ENCODE measurements around the gene ISY1.
"Not testable (repeated sequence)": the region's sequence is repeated elsewhere in the genome, so short reads cannot be mapped to it uniquely, and the experiment has no call there.

DNA sequence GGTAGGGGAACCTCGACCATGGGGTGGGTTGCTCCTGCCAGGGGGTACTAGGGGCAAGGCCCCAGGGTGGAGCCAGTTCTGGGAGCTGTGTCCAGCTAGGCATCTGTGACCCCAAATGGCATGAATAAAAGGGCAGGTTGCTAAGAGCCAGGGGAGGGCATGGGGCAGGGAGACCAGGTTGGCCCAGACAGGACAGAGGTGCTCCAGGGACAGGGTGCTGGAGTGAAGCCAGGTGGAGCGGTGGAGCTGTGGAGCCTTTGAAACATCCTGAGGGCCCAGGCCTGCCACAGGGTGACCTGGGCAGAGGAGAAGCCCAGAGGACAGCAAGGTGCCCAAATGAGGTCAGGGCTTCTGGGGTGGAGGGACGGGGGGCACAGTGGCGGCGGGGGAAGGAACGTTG, 72.6 kb downstream of the ISY1 start:
- TF ChIP-seq, protein P1, sequence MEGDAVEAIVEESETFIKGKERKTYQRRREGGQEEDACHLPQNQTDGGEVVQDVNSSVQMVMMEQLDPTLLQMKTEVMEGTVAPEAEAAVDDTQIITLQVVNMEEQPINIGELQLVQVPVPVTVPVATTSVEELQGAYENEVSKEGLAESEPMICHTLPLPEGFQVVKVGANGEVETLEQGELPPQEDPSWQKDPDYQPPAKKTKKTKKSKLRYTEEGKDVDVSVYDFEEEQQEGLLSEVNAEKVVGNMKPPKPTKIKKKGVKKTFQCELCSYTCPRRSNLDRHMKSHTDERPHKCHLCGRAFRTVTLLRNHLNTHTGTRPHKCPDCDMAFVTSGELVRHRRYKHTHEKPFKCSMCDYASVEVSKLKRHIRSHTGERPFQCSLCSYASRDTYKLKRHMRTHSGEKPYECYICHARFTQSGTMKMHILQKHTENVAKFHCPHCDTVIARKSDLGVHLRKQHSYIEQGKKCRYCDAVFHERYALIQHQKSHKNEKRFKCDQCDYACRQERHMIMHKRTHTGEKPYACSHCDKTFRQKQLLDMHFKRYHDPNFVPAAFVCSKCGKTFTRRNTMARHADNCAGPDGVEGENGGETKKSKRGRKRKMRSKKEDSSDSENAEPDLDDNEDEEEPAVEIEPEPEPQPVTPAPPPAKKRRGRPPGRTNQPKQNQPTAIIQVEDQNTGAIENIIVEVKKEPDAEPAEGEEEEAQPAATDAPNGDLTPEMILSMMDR (IDR thresholded peaks at IDR 0.05), result not testable (repeated sequence)
- TF ChIP-seq POLR2A (IDR thresholded peaks at IDR 0.05), result not testable (repeated sequence)

Measured in esophagus squamous epithelium (tissue), 4 donors.